GM18873 (cell line): Measurements from ENCODE around the gene PNMA8C.
"Not testable (repeated sequence)": the region's sequence is repeated elsewhere in the genome, so short reads cannot be mapped to it uniquely, and the experiment has no call there.

ENCODE experiments used
- ATAC-seq: cut with Tn5 transposase; IDR thresholded peaks from one replicate; pipeline ENCODE4 v1.9.1; 2021; ENCODE audit warnings: mild to moderate bottlenecking, moderate library complexity, moderate number of reproducible peaks; ENCODE audit not compliant: unreplicated experiment, low FRiP score

The PNMA8C gene

DNA sequence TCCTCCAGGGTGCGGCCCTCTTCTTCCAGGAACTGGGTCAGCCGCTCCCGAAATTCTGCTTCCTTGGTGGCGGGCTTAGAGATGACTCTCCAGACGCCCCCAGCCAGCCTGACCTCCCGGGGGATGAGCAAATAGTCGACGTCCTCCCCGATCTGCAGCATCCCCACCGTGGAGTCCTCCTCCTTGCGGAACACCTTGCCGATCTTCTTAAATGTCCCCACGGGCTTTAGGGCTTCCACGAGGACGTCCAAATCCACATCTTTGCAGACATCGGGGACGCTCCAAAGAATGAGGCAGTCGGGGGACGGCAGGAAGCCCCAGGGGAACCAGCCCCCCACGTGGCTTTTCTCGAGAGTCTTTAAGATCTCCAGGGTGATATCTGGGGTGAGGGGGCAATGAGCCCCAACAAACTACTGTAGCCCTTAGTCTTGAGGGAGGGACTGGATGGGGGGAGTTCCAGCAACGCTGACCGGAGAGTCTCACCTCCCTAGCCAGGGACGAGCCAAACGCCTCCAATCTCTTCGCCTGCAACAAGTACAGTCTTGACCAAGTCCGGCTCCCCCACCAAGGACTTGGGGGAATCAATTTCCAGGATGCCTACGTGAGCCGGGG, 16.0 kb downstream of the PNMA8C start:
- ATAC-seq: no peak

DNA sequence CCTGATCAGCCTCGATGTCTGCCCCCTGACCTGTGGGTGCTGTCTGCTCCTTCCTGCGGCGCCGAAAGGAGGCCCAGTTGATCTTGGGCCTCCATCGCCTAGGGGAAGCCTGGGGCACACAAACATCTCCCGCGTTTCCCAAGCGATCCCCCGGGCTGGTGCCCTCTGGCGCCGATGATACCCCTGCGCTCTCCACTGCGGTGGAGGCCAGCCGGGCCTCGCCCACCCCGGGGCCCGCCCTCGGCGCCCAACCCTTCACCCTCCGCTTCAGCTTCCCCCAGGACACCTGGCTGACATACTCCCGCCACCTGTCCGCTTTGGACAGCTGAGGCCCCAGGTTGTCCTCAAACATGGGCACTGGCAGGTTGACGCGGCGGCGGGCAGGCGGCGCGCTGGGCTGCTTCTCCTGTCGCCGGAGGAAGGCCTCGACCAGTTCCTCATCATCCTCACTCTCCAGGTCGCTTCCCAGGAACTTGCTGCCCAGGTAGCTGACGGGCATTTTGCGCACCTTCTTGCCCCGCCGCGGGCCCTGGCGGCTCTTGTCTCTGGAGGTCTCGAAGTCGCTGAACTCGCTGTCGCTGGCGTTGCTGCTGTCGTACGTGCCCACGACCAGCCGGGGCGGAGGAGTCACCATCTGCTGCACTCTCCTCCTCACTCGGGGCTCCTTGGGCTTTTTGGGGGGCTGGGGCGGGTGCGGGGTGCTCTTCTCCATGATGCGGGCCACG, 16.6 kb downstream of the PNMA8C start:
- no peak for ATAC-seq

DNA sequence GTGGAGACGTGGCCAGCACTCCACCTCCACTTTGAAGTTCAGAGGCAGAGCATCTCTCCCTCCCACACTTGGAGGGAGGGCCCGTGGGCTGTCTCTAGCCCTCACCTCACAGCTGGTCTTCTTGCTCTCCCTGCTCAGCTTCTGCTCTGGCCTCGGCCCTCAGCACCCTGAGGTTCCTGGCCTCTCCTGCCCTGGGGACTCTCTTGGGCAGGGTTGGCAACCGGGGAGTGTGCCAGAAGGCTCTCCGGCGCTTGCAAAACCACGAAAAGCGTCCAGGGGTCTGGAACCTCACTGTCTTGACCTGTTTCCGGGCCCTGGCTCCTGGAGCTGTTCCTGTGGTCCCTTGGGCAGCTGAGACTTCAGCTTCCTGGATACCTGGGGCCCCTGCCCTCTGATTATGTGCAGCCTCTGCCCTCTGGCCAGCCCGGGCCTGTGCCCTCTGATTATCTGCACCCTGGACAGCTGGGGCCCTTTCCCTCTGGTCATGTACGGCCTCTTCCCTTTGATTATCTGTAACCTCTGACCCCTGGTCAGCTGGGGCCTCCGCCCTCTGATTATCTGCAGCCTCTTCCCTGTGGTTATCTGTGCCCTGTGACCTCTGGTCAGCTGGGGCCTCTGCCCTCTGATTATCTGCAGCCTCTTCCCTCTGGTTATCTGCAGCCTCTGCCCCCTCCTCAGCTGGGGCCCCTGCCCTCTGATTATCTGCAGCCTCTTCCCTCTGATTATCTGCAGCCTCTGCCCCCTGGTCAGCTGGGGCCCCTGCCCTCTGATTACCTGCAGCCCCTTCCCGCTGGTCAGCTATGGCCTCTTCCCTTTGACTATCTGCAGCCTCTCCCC, 17.4 kb downstream of the PNMA8C start:
- no peak for ATAC-seq

DNA sequence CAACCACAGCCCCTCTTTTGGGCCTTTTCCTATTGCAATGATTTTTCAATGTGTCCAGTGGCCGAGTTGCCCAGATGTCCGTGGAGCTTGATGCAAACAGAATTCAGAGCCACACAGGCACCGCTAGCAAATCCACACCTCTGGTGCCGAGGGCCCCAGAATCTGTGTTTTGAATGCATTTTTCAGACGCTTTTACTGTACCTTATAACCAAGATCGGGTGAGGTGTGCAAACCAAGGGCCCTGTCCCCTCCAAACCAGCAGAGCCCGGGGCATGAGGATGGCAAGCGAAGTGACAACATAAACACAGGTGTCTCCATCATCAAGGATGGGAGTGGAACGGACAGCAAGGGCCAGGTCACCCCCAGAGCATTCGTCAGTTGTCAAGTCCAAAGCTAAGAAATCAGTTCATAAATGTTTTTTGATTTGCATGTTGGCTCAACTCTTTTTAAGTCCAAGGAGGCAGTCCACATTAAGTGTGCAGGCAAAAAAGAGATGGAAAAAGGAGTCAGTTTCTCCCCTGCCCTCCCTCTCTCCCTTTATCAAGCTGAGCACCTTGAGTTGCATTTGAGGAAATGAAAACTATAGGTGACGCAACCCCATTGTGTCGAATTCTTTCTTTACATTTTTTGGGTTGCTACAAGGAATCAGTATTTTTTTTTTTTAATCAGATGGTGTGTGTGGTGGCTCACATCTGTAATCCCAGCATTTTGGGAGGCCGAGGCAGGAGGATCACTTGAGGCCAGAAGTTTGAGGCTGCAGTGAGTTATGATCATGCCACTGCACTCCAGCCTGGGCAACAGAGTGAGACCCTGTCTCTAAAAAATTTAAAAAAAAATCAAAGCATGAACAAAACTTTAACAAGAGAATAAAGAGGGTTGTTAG, 18.3 kb downstream of the PNMA8C start:
- no peak for ATAC-seq

DNA sequence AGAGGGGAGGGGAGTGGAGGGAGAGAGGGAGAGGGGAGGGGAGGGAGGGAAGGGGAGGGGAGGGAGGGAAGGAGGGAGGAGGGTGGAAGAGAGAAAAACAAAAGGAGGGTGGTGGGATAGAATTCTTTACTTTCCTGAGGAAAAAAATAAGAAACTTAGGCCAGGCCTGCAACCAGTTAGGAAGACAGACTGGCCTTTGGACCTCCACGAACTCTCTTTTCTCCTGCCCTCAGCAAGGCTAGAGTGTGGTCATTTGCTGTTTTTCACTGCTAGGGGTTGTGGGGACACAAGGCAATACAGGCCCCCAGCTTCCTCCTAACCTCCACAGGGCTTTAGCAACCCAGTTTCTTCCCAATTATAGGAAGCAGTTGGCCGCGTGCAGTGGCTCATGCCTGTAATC, 19.5 kb downstream of the PNMA8C start:
- ATAC-seq: no peak

DNA sequence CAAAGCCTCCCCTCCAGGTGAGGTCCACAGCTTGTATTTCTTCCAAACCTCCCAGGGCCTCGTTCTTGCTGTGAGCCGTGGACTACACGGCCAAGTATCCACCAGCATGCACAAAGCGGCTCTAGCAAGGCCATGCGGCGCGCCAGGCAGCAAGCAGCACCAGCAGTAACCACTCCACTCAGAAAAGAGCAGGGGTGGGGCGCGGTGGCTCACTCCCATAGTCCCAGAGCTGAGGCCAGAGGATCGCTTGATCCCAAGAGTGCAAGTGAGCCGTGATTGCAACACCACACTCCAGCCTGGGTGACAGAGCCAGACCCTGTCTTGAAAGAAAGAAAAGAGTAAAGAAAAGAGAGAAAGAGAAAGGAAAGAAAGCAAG, 20.1 kb downstream of the PNMA8C start:
- ATAC-seq: no peak

DNA sequence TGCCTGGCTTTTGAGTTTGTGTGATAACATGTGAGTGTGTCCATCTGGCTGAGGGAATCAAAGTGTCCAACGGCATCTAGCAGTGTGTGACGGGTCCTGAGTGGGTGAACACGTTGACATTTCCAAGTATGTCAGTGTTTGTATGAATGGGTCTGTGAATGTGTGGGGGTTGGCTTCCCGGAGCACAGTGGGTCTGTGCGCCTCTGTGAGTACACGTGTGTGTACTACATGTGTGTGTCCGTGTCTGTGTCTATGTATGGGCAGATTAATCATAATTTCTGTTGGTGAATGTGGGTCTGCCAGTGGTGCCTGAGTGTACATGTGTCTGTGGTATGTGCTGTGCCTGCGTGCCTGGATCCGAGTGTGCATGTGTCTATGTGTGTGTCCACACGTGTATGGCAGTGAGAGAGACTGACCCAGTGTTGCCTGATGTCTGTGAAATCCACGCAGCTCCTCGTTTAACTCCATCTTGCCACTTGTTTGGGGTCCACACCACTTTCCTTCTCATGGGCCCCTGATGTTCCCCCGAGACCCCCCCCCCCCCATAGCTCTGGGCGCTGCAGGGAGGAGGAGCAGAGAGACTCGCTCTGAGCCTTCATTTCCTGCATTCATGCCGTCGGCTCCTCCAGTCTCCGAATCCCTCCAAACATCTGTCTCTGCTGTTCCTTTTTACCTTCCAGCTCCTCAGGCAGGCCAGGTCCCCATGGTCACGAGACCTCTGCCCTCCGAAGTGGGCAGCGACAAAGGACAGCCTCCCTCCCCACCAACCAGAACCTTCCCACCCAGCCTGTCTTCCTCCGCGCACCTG, 20.7 kb downstream of the PNMA8C start:
- no peak for ATAC-seq

DNA sequence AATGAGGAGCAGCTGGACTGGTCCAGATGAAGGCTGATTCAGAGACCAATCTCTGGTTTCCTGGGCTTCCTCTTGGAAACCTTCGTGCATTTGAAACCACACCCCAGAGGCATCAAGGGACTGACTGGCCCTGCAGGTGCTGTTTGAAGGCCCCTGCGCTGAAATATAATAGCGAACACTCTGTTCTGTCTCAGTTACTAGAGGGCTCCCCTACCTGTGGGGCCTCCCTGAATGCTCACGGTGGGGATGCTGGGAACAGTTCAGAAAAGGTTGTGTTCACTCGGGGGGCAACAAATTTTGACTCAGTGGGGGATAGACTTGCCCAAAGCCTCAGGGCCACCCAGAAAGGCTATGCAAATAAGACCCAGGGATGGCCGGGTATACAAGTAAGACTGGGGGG, 21.8 kb downstream of the PNMA8C start:
- no peak for ATAC-seq

DNA sequence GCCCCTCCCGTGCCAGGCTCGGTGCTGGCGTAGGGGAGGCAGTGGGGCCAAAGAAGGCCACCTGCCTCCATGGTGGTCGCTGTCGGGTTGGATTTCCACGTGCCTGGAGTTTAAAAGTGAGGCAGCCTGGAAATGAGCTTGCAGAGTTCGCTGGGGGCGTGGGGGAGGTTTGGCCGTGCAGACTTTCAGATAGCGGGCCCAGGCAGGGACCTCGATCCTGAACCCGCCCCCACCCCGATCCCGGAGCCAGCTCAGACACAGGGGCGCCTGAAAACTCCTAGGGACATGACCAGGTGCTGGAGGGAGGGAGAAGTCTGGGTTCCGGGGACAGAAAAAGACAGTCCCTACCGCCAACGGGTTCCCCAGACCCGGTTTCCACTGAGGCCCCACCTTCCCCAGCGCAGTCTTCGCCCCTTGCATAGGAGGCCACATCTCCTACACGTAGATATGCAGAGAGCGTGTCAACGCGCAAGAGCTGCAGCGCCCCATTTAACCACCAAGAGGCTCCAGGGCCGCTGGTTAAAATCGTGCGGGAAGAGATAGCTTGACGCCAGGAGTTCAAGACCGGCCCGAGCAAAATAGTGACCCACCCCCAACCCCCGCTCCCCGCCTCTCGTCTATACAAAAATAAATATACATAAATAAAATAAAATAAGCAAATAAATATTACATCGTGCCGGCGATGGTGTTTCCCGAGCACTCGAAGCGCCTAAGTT, 23.8 kb downstream of the PNMA8C start:
- no peak for ATAC-seq

DNA sequence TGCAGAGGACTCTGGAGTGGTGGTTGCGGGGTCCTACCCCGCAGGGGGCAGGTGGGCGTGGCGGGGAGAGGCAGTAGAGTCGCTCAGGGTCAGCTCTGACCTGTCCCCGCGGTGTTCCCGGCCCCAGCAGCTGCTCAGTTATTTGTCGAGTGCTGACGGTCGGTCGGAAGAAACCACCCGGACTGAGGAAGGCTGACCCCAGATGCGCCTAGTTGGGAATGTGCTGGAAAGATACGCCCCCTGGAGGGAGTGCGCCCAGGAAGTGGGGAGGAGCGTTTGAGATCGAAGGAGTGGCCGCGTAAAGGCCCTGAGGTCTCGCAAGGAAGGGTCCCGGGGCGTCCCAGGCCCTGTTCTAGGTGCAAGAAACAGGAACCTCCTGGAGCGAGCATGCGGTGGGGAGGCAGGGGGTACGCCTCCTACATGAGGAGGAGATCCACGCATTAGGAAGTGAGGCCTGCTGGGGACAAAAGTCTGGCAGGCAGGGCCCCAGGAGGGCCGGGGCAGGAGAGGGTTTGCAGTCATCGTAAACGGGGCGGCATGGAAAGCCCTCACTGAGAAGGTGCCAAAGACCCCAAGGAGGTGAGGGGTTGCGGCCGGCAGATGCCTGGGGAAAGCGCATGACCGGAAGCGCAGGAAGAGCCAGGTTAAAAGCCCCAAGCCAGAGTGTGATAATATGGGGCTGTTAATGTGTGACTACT, 24.5 kb downstream of the PNMA8C start:
- ATAC-seq: no peak

DNA sequence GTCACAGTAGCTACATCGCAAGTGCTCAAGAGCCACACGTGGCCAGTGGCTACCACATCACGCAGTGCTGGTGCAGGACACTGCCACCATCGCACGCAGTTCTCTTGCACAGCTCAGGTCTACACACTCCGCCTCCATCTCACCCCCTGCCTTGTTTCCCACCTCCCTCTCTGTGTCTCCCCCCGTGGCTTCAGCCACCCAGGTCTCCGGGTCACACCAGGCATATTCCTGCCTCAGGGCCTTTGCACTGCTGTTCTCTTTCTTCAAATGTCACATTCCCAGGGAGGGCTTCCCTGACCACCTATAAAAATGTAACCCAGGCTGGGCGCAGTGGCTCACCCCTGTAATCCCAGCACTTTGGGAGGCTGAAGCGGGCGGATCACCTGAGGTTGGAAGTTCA, 26.0 kb downstream of the PNMA8C start:
- ATAC-seq: no peak

DNA sequence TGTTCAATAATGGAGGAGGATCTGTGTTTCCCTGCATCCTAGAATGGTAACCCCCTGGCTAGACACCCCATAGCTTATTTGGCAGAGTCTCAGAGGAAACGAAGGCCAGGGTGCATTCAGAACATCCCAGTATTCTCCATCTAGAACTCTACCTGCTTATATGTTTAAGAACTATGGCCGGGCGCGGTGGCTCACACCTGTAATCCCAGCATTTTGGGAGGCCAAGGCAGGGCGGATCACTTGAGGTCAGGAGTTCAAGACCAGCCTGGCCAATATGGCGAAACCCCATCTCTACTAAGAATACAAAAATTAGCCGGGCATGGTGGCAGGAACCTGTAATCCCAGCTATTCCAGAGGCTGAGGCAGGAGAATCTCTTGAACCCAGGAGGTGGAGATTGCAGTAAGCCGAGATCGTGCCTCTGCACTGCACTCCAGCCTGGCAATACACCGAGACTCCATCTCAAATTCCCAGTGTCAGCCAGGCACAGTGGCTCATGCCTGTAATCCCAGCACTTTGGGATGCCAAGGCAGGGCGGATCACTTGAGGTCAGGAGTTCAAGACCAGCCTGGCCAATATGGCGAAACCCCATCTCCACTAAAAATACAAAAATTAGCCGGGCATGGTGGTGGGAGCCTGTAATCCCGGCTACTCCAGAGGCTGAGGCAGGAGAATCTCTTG, 30.8 kb downstream of the PNMA8C start:
- ATAC-seq: not testable (repeated sequence)

DNA sequence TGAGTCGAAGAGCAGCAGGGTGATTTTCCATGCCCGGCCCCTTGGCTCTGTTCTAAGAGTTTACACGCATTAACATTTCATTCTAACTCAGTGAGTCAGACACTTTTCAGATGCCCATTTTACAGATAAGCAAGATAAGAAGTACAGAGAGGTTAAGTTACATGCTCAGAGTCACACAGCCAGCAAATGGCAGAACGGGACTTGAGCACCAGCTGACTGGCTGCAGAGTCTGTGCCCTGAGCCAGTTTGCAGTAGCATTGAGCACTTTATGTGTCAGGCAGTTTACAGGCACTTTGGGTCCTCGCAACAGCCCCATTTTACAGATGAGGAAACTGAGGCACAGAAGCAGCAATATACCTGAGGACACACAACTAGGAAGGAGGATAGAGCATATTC, 34.3 kb downstream of the PNMA8C start:
- no peak for ATAC-seq

DNA sequence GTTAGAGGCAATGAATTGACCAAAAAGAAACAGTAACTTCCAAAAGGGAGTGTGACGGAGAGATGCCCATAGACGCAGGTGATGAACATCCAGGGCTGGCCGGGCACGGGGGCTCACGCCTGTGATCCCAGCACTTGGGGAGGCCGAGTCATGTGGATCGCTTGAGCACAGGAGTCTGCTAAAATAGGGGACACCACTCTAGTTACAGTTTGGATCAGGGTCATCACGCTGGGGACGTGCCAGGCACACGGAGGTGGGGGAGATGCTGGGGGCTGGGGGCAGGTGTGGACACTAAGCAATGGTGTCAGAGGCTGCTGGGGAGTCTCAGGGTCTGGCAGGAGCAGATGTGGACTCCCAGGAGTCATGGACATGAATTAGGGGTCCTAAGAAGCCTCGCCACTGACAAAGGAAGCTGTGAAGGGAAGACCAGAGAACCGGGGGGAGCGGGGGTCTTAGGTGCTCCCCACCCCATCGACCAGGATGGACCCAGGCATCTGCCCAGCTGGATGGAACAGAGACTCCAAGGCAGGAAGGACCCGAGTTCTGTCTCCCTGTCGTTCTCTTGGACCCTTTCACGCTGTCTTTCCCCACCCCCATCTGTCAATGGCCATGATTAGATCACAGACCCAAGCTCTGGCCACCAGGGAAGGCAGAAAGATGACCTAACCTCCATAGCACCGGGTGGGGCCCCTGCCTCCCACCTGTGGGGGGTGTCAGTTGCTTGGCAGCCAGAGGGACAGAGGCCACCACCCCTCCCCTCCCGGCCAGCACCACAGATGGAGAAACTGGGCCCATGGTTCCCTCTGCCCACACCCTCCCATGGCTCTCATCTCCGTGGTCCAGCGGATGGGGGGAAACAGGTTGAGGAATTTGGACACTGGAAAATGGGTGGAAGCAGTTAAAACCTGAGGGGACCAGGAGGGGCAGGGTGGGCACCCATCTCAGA, 35.0 kb downstream of the PNMA8C start:
- no peak for ATAC-seq

DNA sequence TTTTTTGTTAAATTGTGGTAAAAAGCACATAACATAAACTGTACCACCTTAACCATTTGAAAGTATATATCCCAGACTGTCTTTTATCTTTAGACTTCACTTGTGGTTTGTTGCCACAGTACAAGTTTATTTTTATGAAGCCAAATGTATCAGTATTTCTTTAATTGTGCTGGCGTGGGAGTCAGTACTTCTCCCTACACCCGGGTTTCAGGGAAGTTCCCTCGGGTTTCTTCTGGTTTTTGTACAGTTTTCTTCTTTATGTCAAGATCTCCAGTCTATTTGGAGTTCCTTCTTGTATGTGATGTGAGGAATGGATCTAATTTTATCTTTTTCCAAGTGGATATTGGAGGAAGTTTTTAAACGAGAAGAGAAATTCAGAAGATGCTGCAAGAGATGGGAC, 35.9 kb downstream of the PNMA8C start:
- ATAC-seq: no peak

DNA sequence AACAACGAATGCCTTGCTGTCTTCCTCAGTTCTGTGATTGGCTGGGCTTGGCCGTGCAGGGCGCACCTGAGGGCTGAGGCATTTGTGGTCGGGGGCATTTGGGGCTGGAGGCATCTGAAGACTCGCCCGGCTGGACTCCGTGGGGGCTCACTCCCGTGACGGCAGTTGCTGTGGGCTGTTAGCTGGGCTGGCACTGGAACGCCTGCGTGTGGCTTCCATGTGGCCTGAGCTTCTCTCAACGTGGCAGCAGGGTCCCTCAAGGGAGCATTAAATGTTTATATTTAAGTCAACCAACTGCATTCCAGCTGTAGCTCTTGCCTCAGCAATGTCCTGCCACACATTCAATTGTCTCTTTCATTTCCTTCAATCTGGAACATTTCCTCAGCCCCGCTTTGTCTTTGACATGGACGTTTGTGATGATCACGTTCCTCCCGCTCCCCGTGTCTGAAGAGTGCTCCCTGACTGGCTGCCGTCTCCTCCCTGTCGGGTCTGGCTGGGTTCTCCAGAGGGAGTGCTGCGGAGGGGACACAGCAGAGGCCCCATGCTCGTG, 36.4 kb downstream of the PNMA8C start:
- ATAC-seq: no peak
